ENCODE measurements around the gene PGGHG. TPM values are rescaled to one million over a fixed set of nuclear protein-coding genes. Genes with fewer than 3 reads are reported as not detected.

The PGGHG gene
- total RNA-seq, 1 donor from 2014 or later: 2.6 TPM

DNA sequence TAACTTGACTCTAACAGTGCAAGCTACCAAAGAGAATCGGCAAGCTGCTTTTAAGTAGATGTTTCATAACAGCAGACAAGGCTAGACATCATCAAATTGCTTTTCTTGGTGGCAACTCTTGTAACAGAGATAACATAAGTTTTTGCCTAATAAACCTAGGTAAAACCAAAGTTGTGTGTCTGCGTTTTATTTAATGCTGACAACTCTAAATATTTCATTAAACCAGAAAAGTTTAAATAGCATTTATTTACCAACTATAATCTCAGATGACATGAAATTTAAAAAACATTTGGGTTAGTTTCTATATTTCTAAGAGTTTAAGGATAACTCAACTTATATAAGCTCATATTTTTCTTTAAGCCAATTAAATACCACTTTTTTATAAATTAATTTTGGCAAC lies 51.0 kb downstream of the PGGHG start:
- Histone ChIP-seq H3K27me3 (ENCODE audit: control insufficient read depth in 3 of 3, insufficient read depth in 3 of 3, low read length in 3 of 3) (no peaks in the 10 kb centered on the region), H3K27ac (ENCODE audit: low read depth, low read length) (no peak overlapping the region), H3K9me3 (ENCODE audit: control insufficient read depth in 3 of 3, low read length in 3 of 3) (no peaks in the 10 kb centered on the region), H3K4me3 (ENCODE audit: low read length in 3 of 3) (no peak overlapping the region), H3K4me1 (ENCODE audit: control insufficient read depth in 3 of 3, insufficient read depth in 3 of 3, low read length in 3 of 3) (peaks cover 10 to 17% (median 16%) of the 10 kb centered on the region in 3 donors), H3K9ac (ENCODE audit: low read depth in 1 of 3, low read length in 3 of 3) (no peak overlapping the region), H3K36me3 (ENCODE audit: control insufficient read depth in 3 of 3, insufficient read depth in 3 of 3, low read length in 3 of 3) (no peaks in the 10 kb centered on the region)

GRCh38 chr11:340539-341512 lies 51.9 kb downstream of the PGGHG start:
- Histone ChIP-seq H3K4me1 (ENCODE audit: control insufficient read depth in 3 of 3, insufficient read depth in 3 of 3, low read length in 3 of 3) (peaks cover 6 to 11% (median 10%) of the 10 kb centered on the region in 3 donors), H3K27ac (ENCODE audit: low read depth, low read length) (no peak overlapping the region), H3K9ac (ENCODE audit: low read depth in 1 of 3, low read length in 3 of 3) (no peak overlapping the region), H3K9me3 (ENCODE audit: control insufficient read depth in 3 of 3, low read length in 3 of 3) (no peaks in the 10 kb centered on the region), H3K4me3 (ENCODE audit: low read length in 3 of 3) (no peak overlapping the region), H3K27me3 (ENCODE audit: control insufficient read depth in 3 of 3, insufficient read depth in 3 of 3, low read length in 3 of 3) (peaks cover 0 to under 1% (median 0%) of the 10 kb centered on the region in 3 donors), H3K36me3 (ENCODE audit: control insufficient read depth in 3 of 3, insufficient read depth in 3 of 3, low read length in 3 of 3) (no peaks in the 10 kb centered on the region)

DNA sequence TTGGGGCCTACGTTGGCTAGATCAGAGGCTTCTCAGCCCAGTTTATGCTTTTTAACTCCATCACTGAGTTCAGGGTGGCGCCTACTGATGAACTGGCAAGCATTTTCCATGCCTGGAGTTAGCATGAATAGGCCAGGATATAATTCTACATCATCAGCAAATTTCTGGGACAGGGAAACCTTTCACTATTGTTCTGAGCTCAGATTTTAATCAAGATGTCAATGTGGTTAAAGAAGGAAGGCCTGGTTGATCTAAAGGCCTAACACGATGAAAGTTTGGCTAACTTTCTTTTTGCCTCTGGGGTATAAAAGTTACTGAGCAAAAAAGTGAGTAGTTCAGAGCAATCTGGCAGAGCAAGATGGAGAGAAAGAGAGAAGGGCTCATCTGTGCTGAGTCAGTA lies 53.4 kb downstream of the PGGHG start:
- Histone ChIP-seq H3K4me3 (ENCODE audit: low read length in 3 of 3) (no peak overlapping the region), H3K9me3 (ENCODE audit: control insufficient read depth in 3 of 3, low read length in 3 of 3) (no peaks in the 10 kb centered on the region), H3K9ac (ENCODE audit: low read depth in 1 of 3, low read length in 3 of 3) (no peak overlapping the region), H3K36me3 (ENCODE audit: control insufficient read depth in 3 of 3, insufficient read depth in 3 of 3, low read length in 3 of 3) (no peaks in the 10 kb centered on the region), H3K27me3 (ENCODE audit: control insufficient read depth in 3 of 3, insufficient read depth in 3 of 3, low read length in 3 of 3) (peaks cover 0 to 2% (median 0%) of the 10 kb centered on the region in 3 donors), H3K4me1 (ENCODE audit: control insufficient read depth in 3 of 3, insufficient read depth in 3 of 3, low read length in 3 of 3) (no peaks in the 10 kb centered on the region), H3K27ac (ENCODE audit: low read depth, low read length) (no peak overlapping the region)

- no peaks in the 10 kb centered on the region for H3K9me3 ChIP-seq (ENCODE audit: control insufficient read depth in 3 of 3, low read length in 3 of 3)
- no peak overlapping the region for H3K9ac ChIP-seq (ENCODE audit: low read depth in 1 of 3, low read length in 3 of 3)
These were observed 56.1 kb downstream of the PGGHG start for GRCh38 chr11:344836-345578.

More at GRCh38 chr11:344836-345578, 56.1 kb downstream of the PGGHG start:
- H3K4me1 ChIP-seq (ENCODE audit: control insufficient read depth in 3 of 3, insufficient read depth in 3 of 3, low read length in 3 of 3): no peaks in the 10 kb centered on the region
- no peaks in the 10 kb centered on the region for H3K36me3 ChIP-seq (ENCODE audit: control insufficient read depth in 3 of 3, insufficient read depth in 3 of 3, low read length in 3 of 3)
- no peak overlapping the region for H3K4me3 ChIP-seq (ENCODE audit: low read length in 3 of 3)
- peaks cover 0 to 3% (median 2%) of the 10 kb centered on the region in 3 donors for H3K27me3 ChIP-seq (ENCODE audit: control insufficient read depth in 3 of 3, insufficient read depth in 3 of 3, low read length in 3 of 3)
- H3K27ac ChIP-seq (ENCODE audit: low read depth, low read length): no peak overlapping the region

Small RNA genes within 50 kb of the gene (small RNA-seq; reads per million reads assigned to genes)
- gene AC136475.6: not detected

Other genes starting within 250 kb of the PGGHG start
- gene SCGB1C1, start 96.0 kb upstream of the PGGHG start, total RNA-seq: not detected
- 8.9 TPM for gene BET1L, start 81.7 kb upstream of the PGGHG start, total RNA-seq
- gene RIC8A, start 81.4 kb upstream of the PGGHG start, total RNA-seq: 87.7 TPM
- 14.6 TPM for gene SIRT3, start 52.8 kb upstream of the PGGHG start, total RNA-seq
- gene PSMD13, start 52.1 kb upstream of the PGGHG start, total RNA-seq: 104 TPM
- not detected for gene NLRP6, start 10.7 kb upstream of the PGGHG start, total RNA-seq
- gene IFITM5, start 10.4 kb downstream of the PGGHG start, total RNA-seq: not detected
- gene IFITM2, start 18.7 kb downstream of the PGGHG start, total RNA-seq: 6.3 TPM
- 13.0 TPM for gene IFITM1, start 24.9 kb downstream of the PGGHG start, total RNA-seq
- gene IFITM3, start 31.7 kb downstream of the PGGHG start, total RNA-seq: 15.7 TPM
- gene B4GALNT4, start 80.4 kb downstream of the PGGHG start, total RNA-seq: 5.2 TPM
- gene PKP3, start 105.1 kb downstream of the PGGHG start, total RNA-seq: 1.0 TPM
- gene SIGIRR, start 125.9 kb downstream of the PGGHG start, total RNA-seq: 5.7 TPM
- gene ANO9, start 152.9 kb downstream of the PGGHG start, total RNA-seq: not detected
- 21.4 TPM for gene PTDSS2, start 161.2 kb downstream of the PGGHG start, total RNA-seq
- gene RNH1, start 218.1 kb downstream of the PGGHG start, total RNA-seq: 84.5 TPM
- gene HRAS, start 246.4 kb downstream of the PGGHG start, total RNA-seq: 63.2 TPM
- under 0.01 TPM for gene LRRC56, start 248.4 kb downstream of the PGGHG start, total RNA-seq